Thymus (tissue), 11 donors: ENCODE measurements around the gene COLEC12. TPM values are rescaled to one million over a fixed set of nuclear protein-coding genes. Genes with fewer than 3 reads are reported as not detected.

Experiments
- DNase-seq, 9 donors: peaks; one replicate each; pipeline ENCODE4 v3.0.0-alpha.2; 2013; ENCODE audit warnings: low spot score in 9 of 9, low read depth in 6 of 9, missing footprints in 1 of 9
- H3K27ac ChIP-seq, 2 donors: one replicate each; pipeline ENCODE4 v1.5.1; 2013; ENCODE audit warnings: control low read depth in 1 of 2, low read depth in 1 of 2, low read length in 1 of 2, mild to moderate bottlenecking in 1 of 2, moderate library complexity in 1 of 2
- H3K27me3 ChIP-seq, 2 donors: one replicate each; pipeline ENCODE4 v1.5.1; 2013; ENCODE audit warnings: low read length in 1 of 2; ENCODE audit not compliant: control insufficient read depth in 2 of 2, insufficient read depth in 1 of 2
- H3K36me3 ChIP-seq, 2 donors: one replicate each; pipeline ENCODE4 v1.5.1; 2013; ENCODE audit warnings: low read length in 1 of 2, mild to moderate bottlenecking in 1 of 2, moderate library complexity in 1 of 2; ENCODE audit not compliant: control insufficient read depth in 2 of 2, insufficient read depth in 2 of 2
- H3K4me1 ChIP-seq, 2 donors: one replicate each; pipeline ENCODE4 v1.5.1; 2013; ENCODE audit warnings: low read length in 2 of 2; ENCODE audit not compliant: control insufficient read depth in 2 of 2, insufficient read depth in 2 of 2
- H3K4me3 ChIP-seq, 2 donors: one replicate each; pipeline ENCODE4 v1.5.1; 2013; ENCODE audit warnings: low read length in 2 of 2, control low read depth in 1 of 2, mild to moderate bottlenecking in 1 of 2
- H3K9me3 ChIP-seq, 2 donors: one replicate each; pipeline ENCODE4 v1.5.1; 2013; ENCODE audit warnings: low read length in 1 of 2, mild to moderate bottlenecking in 1 of 2; ENCODE audit not compliant: control insufficient read depth in 2 of 2, insufficient read depth in 1 of 2
- WGBS: extraction: QIAGEN DNeasy Blood & Tissue Kit; methylation state at CpG from one replicate; pipeline ENCODE4 v1.1.7; 2013; 5-methylcytosine and 5-hydroxymethylcytosine counted together
- polyA plus RNA-seq: library from polyadenylated mRNA; stranded (reverse); fragments of 200-250 nt; gene quantifications from one replicate; pipeline ENCODE4 v1.2.3, GENCODE V29; 2013
- total RNA-seq: library from RNA; stranded (reverse); fragments of 120-200 nt; gene quantifications from one replicate; pipeline ENCODE4 v1.2.4, GENCODE V29; 2013
- donor health status: healthy.

Gene COLEC12
- total and polyA plus RNA-seq, 2 donors = 5.6 to 6.5 TPM

DNA sequence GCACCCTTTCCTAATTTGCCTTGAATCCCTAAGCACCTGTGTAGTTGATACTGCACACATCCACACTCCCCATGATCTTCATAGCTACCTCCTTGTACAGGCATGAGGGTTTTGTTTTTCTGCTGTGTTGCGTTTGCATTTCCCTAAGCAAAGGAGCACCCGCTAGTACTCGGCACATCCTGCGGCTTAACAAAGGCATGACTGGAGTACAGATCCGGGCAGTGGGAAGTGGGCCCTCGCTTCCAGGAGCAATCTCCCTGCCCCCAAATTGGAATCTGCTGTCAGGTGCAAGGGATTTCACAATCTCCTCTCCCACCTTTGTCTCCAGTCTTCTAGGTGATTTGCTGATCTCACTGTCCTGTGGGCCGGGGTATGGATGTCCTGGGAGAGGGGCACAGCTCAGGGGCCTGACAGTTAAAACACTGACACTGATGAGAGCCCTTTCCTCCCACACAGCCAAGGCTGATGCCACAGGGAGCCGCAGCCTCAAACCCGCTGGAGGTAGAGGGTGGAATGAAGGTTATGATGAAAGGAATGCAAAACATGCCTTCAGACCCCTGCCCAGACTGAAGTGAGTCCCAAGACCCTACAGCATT, 133.9 kb downstream of the COLEC12 start:
- Histone ChIP-seq H3K4me1 (peaks cover 0 to 2% of the 10 kb centered on the region in 2 donors), H3K27ac (no peak overlapping the region), H3K27me3 (no peaks in the 10 kb centered on the region), H3K36me3 (no peaks in the 10 kb centered on the region), H3K9me3 (no peaks in the 10 kb centered on the region), H3K4me3 (no peak overlapping the region)
- DNase-seq = no peak
- 96% methylated on average over 9 of the region's 9 CpGs for WGBS

DNA sequence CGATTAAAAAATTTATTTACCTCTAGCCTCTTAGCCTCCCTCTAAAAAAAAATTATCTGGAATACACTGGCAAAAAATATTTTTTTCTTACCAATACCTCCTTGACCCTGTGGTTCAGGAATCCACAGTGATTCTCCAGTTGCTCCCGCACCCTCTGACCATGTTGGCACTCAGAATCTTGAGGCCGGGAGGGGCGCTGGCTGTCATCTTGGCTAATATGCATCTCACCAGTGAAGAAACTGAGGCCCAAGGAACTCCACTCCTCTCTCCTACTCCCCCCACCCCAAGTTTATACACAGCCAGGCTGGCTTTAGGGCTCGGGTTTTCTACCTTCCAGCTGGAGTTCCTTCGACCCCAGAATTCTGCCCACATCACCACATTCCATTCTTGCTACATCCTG, 134.8 kb downstream of the COLEC12 start:
- Histone ChIP-seq H3K4me3 (no peak overlapping the region), H3K36me3 (no peaks in the 10 kb centered on the region), H3K4me1 (no peaks in the 10 kb centered on the region), H3K9me3 (no peaks in the 10 kb centered on the region), H3K27ac (no peak overlapping the region), H3K27me3 (no peaks in the 10 kb centered on the region)
- no peak for DNase-seq
- 95% methylated on average over 6 of the region's 6 CpGs for WGBS

DNA sequence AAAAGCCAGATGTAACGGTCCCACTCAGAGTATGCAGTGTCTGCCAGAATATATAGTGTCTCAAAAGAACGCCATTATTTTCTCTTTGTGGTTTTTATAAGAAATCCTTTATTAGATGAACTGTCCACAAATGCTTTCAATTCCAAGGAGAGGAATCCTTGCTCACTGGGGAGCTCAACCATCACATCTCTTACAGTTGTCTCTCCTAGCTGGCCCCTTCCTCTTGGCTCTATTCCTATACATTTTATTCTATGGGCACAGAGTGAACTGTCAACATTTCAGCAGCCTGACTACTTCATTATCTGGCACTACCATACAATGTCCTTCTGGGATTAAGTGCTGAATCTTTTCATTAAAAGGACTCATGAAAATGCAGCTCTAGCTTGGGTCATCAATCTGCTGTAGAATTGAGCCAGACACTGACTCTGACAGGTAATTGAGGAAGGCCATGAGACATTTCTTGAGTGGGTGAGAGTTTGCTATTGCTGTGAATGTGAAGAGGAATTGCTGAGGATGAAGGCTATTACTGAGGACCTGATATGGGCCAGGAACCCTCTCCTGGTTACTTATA, 136.2 kb downstream of the COLEC12 start:
- Histone ChIP-seq H3K36me3 (no peaks in the 10 kb centered on the region), H3K4me1 (no peaks in the 10 kb centered on the region), H3K4me3 (no peak overlapping the region)

DNA sequence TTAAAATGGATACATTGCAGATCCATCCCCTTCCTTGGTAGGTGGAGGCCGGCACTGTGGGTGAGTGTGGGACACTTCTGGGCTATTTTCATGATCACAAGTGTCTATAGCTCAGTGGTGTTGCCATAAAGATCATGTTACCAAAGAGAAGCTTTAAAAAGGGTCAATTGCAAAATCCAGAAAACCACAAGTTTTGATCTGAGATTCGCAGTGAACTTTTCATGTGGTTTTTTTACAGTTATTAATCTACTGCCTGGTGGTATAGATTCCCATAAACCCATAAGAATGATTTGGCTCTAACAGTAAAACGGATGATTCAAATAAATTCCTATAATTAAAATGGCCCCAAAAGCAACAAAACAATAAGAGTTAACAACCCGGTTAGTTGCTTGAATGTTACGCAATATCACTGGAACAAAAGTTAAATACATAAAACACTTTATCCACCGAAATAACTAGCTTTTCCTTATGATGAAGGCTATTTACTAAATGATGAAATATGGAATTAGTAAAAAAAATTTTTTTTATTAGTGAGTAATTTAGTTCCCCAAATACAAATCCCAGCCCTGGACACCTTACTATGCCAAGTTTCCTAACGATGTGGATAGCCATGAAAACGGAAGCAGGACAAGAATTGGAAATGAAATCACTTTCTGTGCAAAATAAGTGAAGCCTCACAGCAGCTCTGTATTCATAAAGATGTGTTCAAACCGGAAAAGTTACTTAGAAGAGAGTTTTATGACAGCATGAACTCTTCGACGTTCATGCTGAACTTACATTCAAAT, 137.0 kb downstream of the COLEC12 start:
- Histone ChIP-seq H3K4me3 (no peak overlapping the region), H3K36me3 (no peaks in the 10 kb centered on the region), H3K4me1 (no peaks in the 10 kb centered on the region), H3K27me3 (no peaks in the 10 kb centered on the region), H3K9me3 (no peaks in the 10 kb centered on the region), H3K27ac (no peak overlapping the region)
- DNase-seq = no peak
- WGBS = 76% methylated on average over 11 of the region's 11 CpGs

More for the DNA sequence above, 136.2 kb downstream of the COLEC12 start:
- 66% methylated on average over 2 of the region's 2 CpGs for WGBS
- no peak overlapping the region for H3K27ac ChIP-seq
- H3K27me3 ChIP-seq = no peaks in the 10 kb centered on the region
- H3K9me3 ChIP-seq = no peaks in the 10 kb centered on the region
- DNase-seq = no peak

DNA sequence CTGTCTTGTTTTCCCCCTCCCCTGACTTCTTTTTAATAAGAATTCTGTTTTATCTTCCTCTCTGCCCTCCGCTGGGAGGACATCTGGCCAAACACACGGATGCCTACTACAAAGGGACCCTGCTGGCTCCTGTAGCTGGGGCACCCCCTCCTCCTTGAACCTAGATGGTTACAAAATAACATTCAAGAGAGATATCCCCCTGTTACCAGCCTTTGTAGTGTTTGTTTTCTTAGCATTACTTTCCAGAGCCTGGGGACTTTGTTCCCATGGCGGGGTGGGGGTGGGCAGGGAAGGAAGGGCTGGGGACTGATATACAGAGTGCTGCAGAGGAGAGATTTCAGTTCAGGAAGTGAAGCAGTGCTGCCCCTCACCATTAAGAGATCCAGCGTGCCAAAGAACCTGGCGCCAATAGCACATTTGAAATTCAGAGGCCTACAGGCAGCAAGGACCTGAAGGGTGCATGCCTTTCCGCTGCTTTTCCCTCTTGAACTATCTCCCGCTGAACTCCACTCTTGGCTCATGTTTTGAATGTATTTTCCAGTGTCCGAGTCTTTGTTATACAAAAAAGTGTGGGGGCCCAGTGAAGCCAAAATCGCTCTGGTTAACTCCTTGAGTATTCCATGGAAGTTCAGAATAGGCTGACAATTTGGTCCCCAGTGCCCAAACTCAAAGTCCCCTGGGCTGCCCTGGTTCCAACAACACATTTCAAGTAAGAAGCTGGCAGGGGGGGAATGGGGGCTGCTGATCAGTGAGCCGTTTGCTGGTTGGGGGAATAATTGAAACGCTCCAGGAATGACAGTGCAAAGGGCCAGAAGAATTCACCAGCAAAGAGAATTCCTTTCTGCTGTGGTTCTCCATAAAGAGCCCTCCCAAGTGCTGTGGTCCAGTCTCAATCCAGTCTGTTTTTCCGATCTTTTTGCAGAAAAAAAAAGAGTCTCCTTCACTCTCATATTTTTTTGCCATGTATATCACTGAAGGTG, 137.9 kb downstream of the COLEC12 start:
- DNase-seq = no peak

DNA sequence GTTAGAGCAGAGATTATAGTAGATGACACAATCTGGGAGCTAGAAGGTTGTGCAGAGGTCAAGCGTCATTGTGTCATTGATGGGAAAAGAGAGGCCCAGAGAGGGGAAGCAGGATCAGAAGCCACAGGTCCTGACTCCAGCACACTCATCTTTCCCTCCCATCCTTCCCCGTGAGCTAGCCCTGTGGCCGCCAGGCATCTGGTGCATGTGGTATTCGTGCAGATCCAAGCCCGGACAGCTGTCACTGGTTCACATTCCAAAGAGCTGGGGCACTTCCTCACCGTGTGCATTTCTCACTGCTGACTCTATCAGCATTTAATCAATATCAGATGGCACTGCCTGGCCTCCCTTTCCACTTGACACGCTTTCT, 138.6 kb downstream of the COLEC12 start:
- Histone ChIP-seq H3K36me3 (no peaks in the 10 kb centered on the region), H3K27ac (no peak overlapping the region), H3K27me3 (no peaks in the 10 kb centered on the region), H3K9me3 (no peaks in the 10 kb centered on the region), H3K4me3 (no peak overlapping the region), H3K4me1 (no peaks in the 10 kb centered on the region)
- WGBS = 84% methylated on average over 7 of the region's 7 CpGs
- no peak for DNase-seq

More for the DNA sequence above, 137.9 kb downstream of the COLEC12 start:
- Histone ChIP-seq H3K36me3 (no peaks in the 10 kb centered on the region), H3K27me3 (no peaks in the 10 kb centered on the region), H3K4me1 (no peaks in the 10 kb centered on the region), H3K9me3 (no peaks in the 10 kb centered on the region), H3K27ac (no peak overlapping the region), H3K4me3 (no peak overlapping the region)
- WGBS = 87% methylated on average over 12 of the region's 12 CpGs

DNA sequence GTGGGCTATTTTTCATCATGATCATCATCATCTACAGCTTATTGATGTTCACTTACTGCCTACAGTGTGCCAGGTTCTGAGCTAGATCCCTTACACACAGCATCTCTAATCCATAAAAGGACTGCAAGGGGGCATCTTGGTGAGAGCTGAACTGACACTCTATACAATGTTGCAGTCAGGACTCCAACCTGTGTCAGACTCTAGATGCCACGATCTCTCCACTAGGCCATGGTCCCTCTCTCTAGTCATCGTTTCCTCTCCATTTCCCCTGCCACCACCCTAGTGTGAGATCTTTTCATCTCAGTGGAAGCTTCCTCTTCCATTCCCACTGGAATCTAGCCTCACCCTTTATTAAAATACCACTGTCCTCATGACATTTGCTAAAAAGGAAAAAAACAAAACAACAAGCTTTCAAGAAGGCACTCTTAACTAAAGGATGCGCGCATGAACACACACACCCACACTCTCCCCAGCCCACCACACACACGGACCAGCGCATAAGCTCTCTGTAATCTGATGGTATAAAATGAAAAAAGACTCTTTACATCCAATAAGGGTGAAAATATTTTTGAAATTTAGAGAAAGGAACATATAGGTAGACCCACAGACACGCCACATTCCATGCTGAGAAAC, 139.3 kb downstream of the COLEC12 start:
- H3K4me3 ChIP-seq = no peak overlapping the region
- no peaks in the 10 kb centered on the region for H3K4me1 ChIP-seq
- no peak overlapping the region for H3K27ac ChIP-seq
- no peaks in the 10 kb centered on the region for H3K36me3 ChIP-seq
- 95% methylated on average over 7 of the region's 7 CpGs for WGBS
- no peak for DNase-seq
- H3K9me3 ChIP-seq = no peaks in the 10 kb centered on the region
- H3K27me3 ChIP-seq = no peaks in the 10 kb centered on the region

DNA sequence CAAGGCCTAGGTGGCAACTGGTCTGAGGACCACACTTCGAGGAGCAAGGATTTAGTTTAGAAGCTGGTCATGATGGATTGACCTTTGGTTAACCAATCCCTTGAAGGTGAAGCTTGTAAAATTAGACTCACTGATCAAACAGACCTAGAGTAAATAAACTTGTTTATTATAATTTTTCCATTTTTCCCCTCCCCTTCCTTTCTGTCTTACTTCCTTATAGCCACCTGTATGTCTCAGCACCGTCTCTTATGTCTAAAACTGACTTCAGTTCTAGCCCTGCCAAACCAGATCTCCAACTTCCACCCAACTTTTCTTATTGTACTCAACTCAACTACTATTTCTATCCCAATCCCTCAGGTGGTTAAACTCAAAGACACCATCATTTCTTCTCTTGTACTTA, 139.8 kb downstream of the COLEC12 start:
- Histone ChIP-seq H3K36me3 (no peaks in the 10 kb centered on the region), H3K4me3 (no peak overlapping the region), H3K4me1 (no peaks in the 10 kb centered on the region), H3K9me3 (no peaks in the 10 kb centered on the region), H3K27me3 (no peaks in the 10 kb centered on the region), H3K27ac (no peak overlapping the region)
- 85% methylated on average over 2 of the region's 2 CpGs for WGBS
- no peak for DNase-seq
